OCI-LY7 (cell line): Measurements from ENCODE around the gene CTNNA2. TPM values are rescaled to one million over a fixed set of nuclear protein-coding genes. Genes with fewer than 3 reads are reported as not detected.

Experiments used
- BruUV-seq: library from RNA; stranded (reverse); fragments of 400-500 nt; replicated peaks from 2 replicates; lab custom pipeline; 2021; lab: Mats Ljungman, UMichigan
- CTCF ChIA-PET: fragments of 300-600 bp; sonication (Branson Sonifier 250); formaldehyde crosslinking; loops from one replicate; lab custom pipeline; 2022; ENCODE audit warnings: antibody characterized with exemption; ENCODE audit not compliant: unreplicated experiment; lab: Charles Lee
- POLR2A ChIA-PET: fragments of 300-600 bp; sonication (Branson Sonifier 250); formaldehyde crosslinking; loops from one replicate; lab custom pipeline; 2022; ENCODE audit warnings: antibody characterized with exemption; lab: Charles Lee
- DNase-seq: peaks from one replicate; pipeline ENCODE4 v3.0.0-alpha.2; 2015; ENCODE audit warnings: low spot score
- H2AFZ ChIP-seq: fragments of 200-600 bp; sonication (generic), shearing (Covaris generic); 2 replicates; pipeline ENCODE4 v1.6.1; 2014; ENCODE audit warnings: mild to moderate bottlenecking, antibody characterized with exemption, low read length, moderate library complexity
- H3K27ac ChIP-seq: fragments of 200-600 bp; sonication (generic); 2 replicates; pipeline ENCODE4 v1.5.1; 2014; ENCODE audit warnings: mixed run types, low read depth, mild to moderate bottlenecking, moderate library complexity, low read length, inconsistent platforms; ENCODE audit not compliant: poor library complexity, severe bottlenecking
- H3K36me3 ChIP-seq: fragments of 200-600 bp; sonication (generic); 2 replicates; pipeline ENCODE4 v1.6.1; 2014; ENCODE audit warnings: mild to moderate bottlenecking, antibody characterized with exemption, low read length, moderate library complexity, mixed read lengths; ENCODE audit not compliant: insufficient read depth
- H3K4me1 ChIP-seq: fragments of 200-600 bp; sonication (generic); 2 replicates; pipeline ENCODE4 v1.5.1; 2014; ENCODE audit warnings: mild to moderate bottlenecking, low read length; ENCODE audit not compliant: insufficient read depth, poor library complexity, severe bottlenecking
- H3K4me2 ChIP-seq: fragments of 200-600 bp; sonication (generic); 2 replicates; pipeline ENCODE4 v1.6.1; 2014; ENCODE audit warnings: mild to moderate bottlenecking, low read length
- H3K4me3 ChIP-seq: fragments of 200-600 bp; sonication (generic); 2 replicates; pipeline ENCODE4 v1.5.1; 2014; ENCODE audit warnings: mild to moderate bottlenecking, low read depth, low read length; ENCODE audit not compliant: poor library complexity, severe bottlenecking
- H3K79me2 ChIP-seq: fragments of 200-600 bp; sonication (generic); 2 replicates; pipeline ENCODE4 v1.6.1; 2016; ENCODE audit warnings: low read depth, mild to moderate bottlenecking, low read length, moderate library complexity, mixed read lengths; ENCODE audit not compliant: insufficient read depth
- H3K9me2 ChIP-seq: fragments of 200-600 bp; sonication (generic); 2 replicates; pipeline ENCODE4 v1.6.1; 2016; ENCODE audit warnings: mild to moderate bottlenecking, low read length, mixed read lengths; ENCODE audit not compliant: insufficient read depth
- H3K9me3 ChIP-seq: fragments of 200-600 bp; sonication (generic); 2 replicates; pipeline ENCODE4 v1.6.1; 2014; ENCODE audit warnings: mild to moderate bottlenecking, mixed run types, low read length, mixed read lengths
- H4K20me1 ChIP-seq: fragments of 200-600 bp; sonication (generic); 2 replicates; pipeline ENCODE4 v1.6.1; 2014; ENCODE audit warnings: mild to moderate bottlenecking, antibody characterized with exemption, low read length, moderate library complexity, mixed read lengths; ENCODE audit not compliant: insufficient read depth
- EZH2phosphoT487 ChIP-seq: fragments of 200-600 bp; sonication (generic); IDR thresholded peaks from 2 replicates; pipeline ENCODE4 v1.6.1; 2018; ENCODE audit warnings: low read depth, borderline replicate concordance, mild to moderate bottlenecking, mixed run types, antibody characterized with exemption, low read length, moderate library complexity, mixed read lengths
- intact Hi-C: fragments of 100-400 bp; cut with micrococcal nuclease; formaldehyde crosslinking; loops from one replicate; pipeline ENCODE4 v1.10.0; 2022; ENCODE audit not compliant: unreplicated experiment
- total RNA-seq, 2 experiments: library from RNA; depleted of rRNA in 1 of 2; stranded (reverse); fragments of >200 nt in 1 of 2; shearing (Covaris generic) in 1 of 2; gene quantifications; 2 replicates each; pipeline ENCODE4 v1.2.3, GENCODE V29; 2014 to 2022
- TF ChIP-seq, protein P1 (sequence below): fragments of 200-600 bp; sonication (generic); conservative IDR thresholded peaks from 2 replicates; pipeline ENCODE4 v1.5.1; 2014; ENCODE audit warnings: mild to moderate bottlenecking, antibody characterized with exemption, low read length, moderate library complexity, mixed read lengths

CTNNA2 gene
- total RNA-seq, 2 experiments from 2014 or later = 0.19 to 2.7 TPM

DNA sequence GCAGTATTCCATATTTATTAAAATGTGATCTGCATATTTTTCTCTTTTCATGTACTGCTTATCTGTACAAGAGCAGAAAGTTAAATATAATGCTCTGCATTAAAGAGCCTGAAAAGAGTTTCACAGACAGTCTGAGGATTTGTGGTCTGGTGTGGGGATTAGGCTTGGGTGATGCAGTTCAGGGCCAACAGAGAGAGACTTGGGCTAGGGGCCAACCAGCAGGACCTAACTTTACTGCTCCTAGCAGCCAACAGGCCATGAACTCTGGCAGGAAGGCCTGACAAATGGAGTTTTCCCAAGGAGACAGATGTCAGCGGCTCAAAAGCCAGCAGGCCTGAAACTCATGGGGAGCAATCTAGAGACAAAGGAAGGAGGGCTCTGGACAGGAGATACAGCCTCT is 622.1 kb downstream of the CTNNA2 start:
- Histone ChIP-seq H3K27ac (no peak overlapping the region), H2AFZ (no peak overlapping the region), H4K20me1 (no peaks in the 10 kb centered on the region), H3K9me3 (no peaks in the 10 kb centered on the region), H3K79me2 (no peaks in the 10 kb centered on the region), H3K9me2 (no peaks in the 10 kb centered on the region), H3K4me2 (no peak overlapping the region), H3K4me1 (no peaks in the 10 kb centered on the region), H3K4me3 (no peak overlapping the region), H3K36me3 (no peaks in the 10 kb centered on the region)
- intact Hi-C loops = no loop called here
- POLR2A ChIA-PET = no interaction called here
- CTCF ChIA-PET = no interaction called here
- TF ChIP-seq, protein P1, sequence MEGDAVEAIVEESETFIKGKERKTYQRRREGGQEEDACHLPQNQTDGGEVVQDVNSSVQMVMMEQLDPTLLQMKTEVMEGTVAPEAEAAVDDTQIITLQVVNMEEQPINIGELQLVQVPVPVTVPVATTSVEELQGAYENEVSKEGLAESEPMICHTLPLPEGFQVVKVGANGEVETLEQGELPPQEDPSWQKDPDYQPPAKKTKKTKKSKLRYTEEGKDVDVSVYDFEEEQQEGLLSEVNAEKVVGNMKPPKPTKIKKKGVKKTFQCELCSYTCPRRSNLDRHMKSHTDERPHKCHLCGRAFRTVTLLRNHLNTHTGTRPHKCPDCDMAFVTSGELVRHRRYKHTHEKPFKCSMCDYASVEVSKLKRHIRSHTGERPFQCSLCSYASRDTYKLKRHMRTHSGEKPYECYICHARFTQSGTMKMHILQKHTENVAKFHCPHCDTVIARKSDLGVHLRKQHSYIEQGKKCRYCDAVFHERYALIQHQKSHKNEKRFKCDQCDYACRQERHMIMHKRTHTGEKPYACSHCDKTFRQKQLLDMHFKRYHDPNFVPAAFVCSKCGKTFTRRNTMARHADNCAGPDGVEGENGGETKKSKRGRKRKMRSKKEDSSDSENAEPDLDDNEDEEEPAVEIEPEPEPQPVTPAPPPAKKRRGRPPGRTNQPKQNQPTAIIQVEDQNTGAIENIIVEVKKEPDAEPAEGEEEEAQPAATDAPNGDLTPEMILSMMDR = no peak
- TF ChIP-seq EZH2phosphoT487 = no peak
- no TSS peak for BruUV-seq
- no peak for DNase-seq

DNA sequence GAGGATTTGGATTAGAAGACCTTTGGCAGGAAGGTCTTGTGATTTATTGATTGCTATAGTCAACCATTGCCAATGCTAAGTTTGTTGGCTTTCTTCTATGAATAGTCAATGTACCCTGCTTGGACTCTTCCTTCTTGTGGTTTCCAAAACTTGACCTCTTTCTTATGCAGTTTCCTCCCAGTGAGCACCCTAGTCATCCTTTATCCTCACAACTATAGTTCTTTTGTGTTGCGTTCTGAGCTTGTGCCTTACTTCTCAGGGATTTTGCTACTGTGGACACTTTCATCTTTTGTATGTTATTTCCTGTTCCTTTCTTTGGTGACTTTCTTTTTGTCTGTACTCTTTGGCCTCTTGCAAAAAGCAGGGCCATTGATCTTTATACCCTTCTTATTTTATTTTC is 623.5 kb downstream of the CTNNA2 start:
- POLR2A ChIA-PET = no interaction called here
- BruUV-seq = no TSS peak

DNA sequence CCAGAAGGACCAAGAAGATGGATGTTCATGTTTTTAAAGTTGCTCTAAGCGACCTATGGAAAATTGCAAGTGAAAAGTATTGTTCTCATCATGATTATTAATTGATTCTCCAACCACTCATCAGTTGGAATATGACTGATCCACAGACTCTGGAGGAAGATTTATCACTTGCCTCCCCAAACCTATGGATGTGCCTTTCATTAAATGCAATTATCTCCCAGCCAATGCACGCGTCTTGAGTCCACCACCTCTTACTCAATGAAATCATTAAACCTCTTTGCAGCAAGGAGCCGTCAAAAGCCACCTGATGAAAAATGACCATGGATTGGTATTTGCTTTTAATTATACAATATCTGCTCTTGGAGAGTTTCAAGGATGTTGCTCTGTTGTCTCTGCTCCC is 626.1 kb downstream of the CTNNA2 start:
- no peak for DNase-seq

More for the DNA sequence above, 623.5 kb downstream of the CTNNA2 start:
- CTCF ChIA-PET = no interaction called here
- H3K4me1 ChIP-seq = no peaks in the 10 kb centered on the region
- H3K4me3 ChIP-seq = no peak overlapping the region
- H3K79me2 ChIP-seq = no peaks in the 10 kb centered on the region
- no peak overlapping the region for H3K4me2 ChIP-seq
- H4K20me1 ChIP-seq = no peaks in the 10 kb centered on the region
- H2AFZ ChIP-seq = no peak overlapping the region
- no peaks in the 10 kb centered on the region for H3K36me3 ChIP-seq
- no peaks in the 10 kb centered on the region for H3K9me2 ChIP-seq
- intact Hi-C loops = no loop called here
- no peaks in the 10 kb centered on the region for H3K9me3 ChIP-seq
- DNase-seq = no peak
- no peak for TF ChIP-seq EZH2phosphoT487
- TF ChIP-seq, protein P1 = no peak
- no peak overlapping the region for H3K27ac ChIP-seq

More for the DNA sequence above, 626.1 kb downstream of the CTNNA2 start:
- H3K9me3 ChIP-seq = no peaks in the 10 kb centered on the region
- no peaks in the 10 kb centered on the region for H3K4me1 ChIP-seq
- intact Hi-C loops = no loop called here
- H3K27ac ChIP-seq = no peak overlapping the region
- no peaks in the 10 kb centered on the region for H3K9me2 ChIP-seq
- H3K79me2 ChIP-seq = no peaks in the 10 kb centered on the region
- TF ChIP-seq, protein P1 = no peak
- TF ChIP-seq EZH2phosphoT487 = no peak
- no peaks in the 10 kb centered on the region for H4K20me1 ChIP-seq
- no peak overlapping the region for H3K4me3 ChIP-seq
- ChIA-PET CTCF (no interaction called here), POLR2A (no interaction called here)
- no peaks in the 10 kb centered on the region for H3K36me3 ChIP-seq
- BruUV-seq = no TSS peak
- H2AFZ ChIP-seq = no peak overlapping the region
- no peak overlapping the region for H3K4me2 ChIP-seq
